KOPT-K1 (cell line): ENCODE results near the gene FGGY.

Experiments used
- H3K27ac ChIP-seq: fragments of 200-600 bp; sonication (generic); 2 replicates; pipeline ENCODE4 v1.5.1; 2016; ENCODE audit warnings: antibody characterized with exemption, mild to moderate bottlenecking, low read depth, low read length; ENCODE audit not compliant: poor library complexity, severe bottlenecking
- H3K36me3 ChIP-seq: fragments of 200-600 bp; sonication (generic); 2 replicates; pipeline ENCODE4 v1.5.1; 2017; ENCODE audit warnings: antibody characterized with exemption, mild to moderate bottlenecking, low read length, moderate library complexity; ENCODE audit not compliant: insufficient read depth
- H3K9me3 ChIP-seq: fragments of 200-600 bp; sonication (generic); 2 replicates; pipeline ENCODE4 v1.5.1; 2017; ENCODE audit warnings: antibody characterized with exemption, low read length, mild to moderate bottlenecking; ENCODE audit not compliant: insufficient read depth, poor library complexity, severe bottlenecking

FGGY gene

GRCh38 chr1:59776960-59777852 lies 480.3 kb downstream of the FGGY start:
- no peak overlapping the region for H3K27ac ChIP-seq
- H3K36me3 ChIP-seq: no peaks in the 10 kb centered on the region
- no peaks in the 10 kb centered on the region for H3K9me3 ChIP-seq

GRCh38 chr1:59779949-59780348 lies 483.1 kb downstream of the FGGY start:
- Histone ChIP-seq H3K36me3 (no peaks in the 10 kb centered on the region), H3K9me3 (no peaks in the 10 kb centered on the region), H3K27ac (no peak overlapping the region)

GRCh38 chr1:59788825-59789224 lies 491.9 kb downstream of the FGGY start:
- Histone ChIP-seq H3K27ac (no peak overlapping the region), H3K9me3 (peaks cover 15% of the 10 kb centered on the region), H3K36me3 (no peaks in the 10 kb centered on the region)

- H3K9me3 ChIP-seq: no peaks in the 10 kb centered on the region
- H3K27ac ChIP-seq: no peak overlapping the region
- H3K36me3 ChIP-seq: no peaks in the 10 kb centered on the region
Measured at GRCh38 chr1:59798600-59798999, 501.7 kb downstream of the FGGY start.

- Histone ChIP-seq H3K9me3 (no peaks in the 10 kb centered on the region), H3K36me3 (no peaks in the 10 kb centered on the region), H3K27ac (no peak overlapping the region)
Measured at GRCh38 chr1:59803458-59804038, 506.7 kb downstream of the FGGY start.

GRCh38 chr1:59804301-59804700 lies 507.4 kb downstream of the FGGY start:
- no peaks in the 10 kb centered on the region for H3K36me3 ChIP-seq

GRCh38 chr1:59805554-59805953 lies 508.7 kb downstream of the FGGY start:
- Histone ChIP-seq H3K9me3 (no peaks in the 10 kb centered on the region), H3K36me3 (no peaks in the 10 kb centered on the region), H3K27ac (no peak overlapping the region)

More at GRCh38 chr1:59804301-59804700, 507.4 kb downstream of the FGGY start:
- Histone ChIP-seq H3K27ac (no peak overlapping the region), H3K9me3 (no peaks in the 10 kb centered on the region)
